Measurements from ENCODE around the gene C1QL2. TPM values are rescaled to one million over a fixed set of nuclear protein-coding genes. Genes with fewer than 3 reads are reported as not detected.

The C1QL2 gene
- total RNA-seq, 1 donor from 2014 or later, result not detected

Other genes with a start within 250 kb of the C1QL2 start
- 0.80 TPM for gene MARCO, start 216.6 kb downstream of the C1QL2 start, total RNA-seq
- 11.6 TPM for gene STEAP3, start 65.1 kb upstream of the C1QL2 start, total RNA-seq
- 8.0 TPM for gene C2orf76, start 208.1 kb upstream of the C1QL2 start, total RNA-seq
- gene DBI, start 208.2 kb upstream of the C1QL2 start, total RNA-seq, result 337 TPM